IPS-18a (cell line): ENCODE measurements around the gene DOLK.
"Not testable (repeated sequence)": the region's sequence is repeated elsewhere in the genome, so short reads cannot be mapped to it uniquely, and the experiment has no call there.

ENCODE experiments used
- H3K27ac ChIP-seq: one replicate; pipeline ENCODE4 v1.5.1; 2013; ENCODE audit warnings: low read length
- H3K27me3 ChIP-seq: one replicate; pipeline ENCODE4 v1.6.1; 2013; ENCODE audit warnings: mild to moderate bottlenecking, low read length; ENCODE audit not compliant: control insufficient read depth, insufficient read depth
- H3K36me3 ChIP-seq: one replicate; pipeline ENCODE4 v1.6.1; 2013; ENCODE audit warnings: low read depth, low read length; ENCODE audit not compliant: control insufficient read depth
- H3K4me1 ChIP-seq: one replicate; pipeline ENCODE4 v1.6.1; 2013; ENCODE audit warnings: low read depth, low read length; ENCODE audit not compliant: control insufficient read depth
- H3K4me3 ChIP-seq: one replicate; pipeline ENCODE4 v1.5.1; 2013; ENCODE audit warnings: low read length
- H3K9ac ChIP-seq: one replicate; pipeline ENCODE4 v1.6.1; 2013; ENCODE audit warnings: mild to moderate bottlenecking, low read length, moderate library complexity
- H3K9me3 ChIP-seq: one replicate; pipeline ENCODE4 v1.6.1; 2013; ENCODE audit warnings: low read depth, low read length; ENCODE audit not compliant: control insufficient read depth

The DOLK gene

GRCh38 chr9:128947527-128948301, at the start of gene DOLK, which contains the start of gene NUP188:
DOLK (minus strand) TSS chr9:128947603; CDS start chr9:128947303, 300 bp downstream.
NUP188 (plus strand) TSS chr9:128947699; CDS start chr9:128947720, 21 bp downstream.
- Histone ChIP-seq H3K36me3 (peaks cover 20% of the 10 kb centered on the region), H3K4me1 (peaks cover 3% of the 10 kb centered on the region), H3K27ac (peak within 1 kb of the TSS; percentile 64), H3K9me3 (no peaks in the 10 kb centered on the region), H3K4me3 (peak within 1 kb of the TSS; percentile 92), H3K27me3 (no peaks in the 10 kb centered on the region), H3K9ac (peak within 1 kb of the TSS; percentile 87)

GRCh38 chr9:128995791-128996190, 48.4 kb upstream of the DOLK start:
- H3K36me3 ChIP-seq: peaks cover 82% of the 10 kb centered on the region
- no peaks in the 10 kb centered on the region for H3K27me3 ChIP-seq
- no peak overlapping the region for H3K4me3 ChIP-seq
- no peak overlapping the region for H3K27ac ChIP-seq
- H3K4me1 ChIP-seq: no peaks in the 10 kb centered on the region
- no peak overlapping the region for H3K9ac ChIP-seq
- no peaks in the 10 kb centered on the region for H3K9me3 ChIP-seq

GRCh38 chr9:128992995-128993394, 45.6 kb upstream of the DOLK start:
- H3K27me3 ChIP-seq: no peaks in the 10 kb centered on the region
- no peak overlapping the region for H3K27ac ChIP-seq
- no peaks in the 10 kb centered on the region for H3K9me3 ChIP-seq
- H3K4me3 ChIP-seq: no peak overlapping the region
- no peaks in the 10 kb centered on the region for H3K4me1 ChIP-seq
- H3K9ac ChIP-seq: no peak overlapping the region
- H3K36me3 ChIP-seq: peaks cover 67% of the 10 kb centered on the region

DNA sequence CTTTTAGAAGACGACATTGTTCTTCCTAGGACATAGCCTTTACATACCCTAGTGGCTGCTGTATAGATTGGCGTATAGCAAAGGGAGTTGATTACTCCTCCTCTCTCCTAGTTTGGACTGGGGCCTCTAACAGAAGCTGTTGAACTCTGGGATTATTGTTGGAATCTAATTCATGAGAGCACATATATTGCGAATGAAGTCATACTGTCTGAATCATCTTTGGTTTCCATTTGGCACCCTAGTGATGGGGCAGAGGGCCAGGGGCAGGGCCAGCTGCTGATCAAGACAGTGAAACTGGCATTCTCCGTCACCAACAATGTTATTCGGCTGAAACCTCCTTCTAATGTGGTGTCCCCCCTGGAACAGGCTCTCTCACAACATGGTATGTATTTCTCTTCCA, 40.4 kb upstream of the DOLK start:
- H3K36me3 ChIP-seq: peaks cover 70% of the 10 kb centered on the region
- H3K27ac ChIP-seq: no peak overlapping the region
- H3K4me3 ChIP-seq: no peak overlapping the region

DNA sequence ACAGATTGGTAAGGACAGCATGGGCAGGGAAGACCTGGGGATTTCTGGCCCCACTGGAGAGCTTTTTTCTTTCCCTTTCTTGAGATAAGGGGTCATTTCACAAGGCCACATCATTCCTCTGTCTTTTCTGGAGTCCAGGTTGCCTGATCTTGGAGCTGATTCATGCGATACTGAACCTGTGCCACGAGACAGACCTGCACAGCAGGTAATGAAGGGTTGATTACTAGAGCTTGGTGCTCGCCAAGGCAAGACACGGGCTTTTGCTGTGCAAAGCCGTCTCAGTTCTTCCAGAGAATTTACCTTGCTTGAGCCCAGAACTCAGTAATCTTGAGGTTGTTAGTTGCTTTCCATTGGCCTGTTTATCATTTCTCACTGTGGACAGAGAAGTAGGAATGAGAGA, 39.3 kb upstream of the DOLK start:
- Histone ChIP-seq H3K27ac (no peak overlapping the region), H3K9ac (no peak overlapping the region), H3K4me3 (no peak overlapping the region), H3K4me1 (no peaks in the 10 kb centered on the region), H3K36me3 (peaks cover 72% of the 10 kb centered on the region), H3K9me3 (no peaks in the 10 kb centered on the region), H3K27me3 (no peaks in the 10 kb centered on the region)

More for the DNA sequence above, 40.4 kb upstream of the DOLK start:
- Histone ChIP-seq H3K9me3 (no peaks in the 10 kb centered on the region), H3K27me3 (no peaks in the 10 kb centered on the region), H3K4me1 (no peaks in the 10 kb centered on the region), H3K9ac (no peak overlapping the region)

GRCh38 chr9:128983536-128983935, 36.1 kb upstream of the DOLK start:
- no peak overlapping the region for H3K4me3 ChIP-seq

GRCh38 chr9:128979111-128979510, 31.7 kb upstream of the DOLK start:
- H3K27ac ChIP-seq: no peak overlapping the region
- H3K36me3 ChIP-seq: peaks cover 62% of the 10 kb centered on the region

More at GRCh38 chr9:128983536-128983935, 36.1 kb upstream of the DOLK start:
- H3K9me3 ChIP-seq: no peaks in the 10 kb centered on the region
- H3K9ac ChIP-seq: no peak overlapping the region
- H3K27me3 ChIP-seq: no peaks in the 10 kb centered on the region
- H3K4me1 ChIP-seq: no peaks in the 10 kb centered on the region
- H3K36me3 ChIP-seq: peaks cover 93% of the 10 kb centered on the region
- H3K27ac ChIP-seq: no peak overlapping the region

DNA sequence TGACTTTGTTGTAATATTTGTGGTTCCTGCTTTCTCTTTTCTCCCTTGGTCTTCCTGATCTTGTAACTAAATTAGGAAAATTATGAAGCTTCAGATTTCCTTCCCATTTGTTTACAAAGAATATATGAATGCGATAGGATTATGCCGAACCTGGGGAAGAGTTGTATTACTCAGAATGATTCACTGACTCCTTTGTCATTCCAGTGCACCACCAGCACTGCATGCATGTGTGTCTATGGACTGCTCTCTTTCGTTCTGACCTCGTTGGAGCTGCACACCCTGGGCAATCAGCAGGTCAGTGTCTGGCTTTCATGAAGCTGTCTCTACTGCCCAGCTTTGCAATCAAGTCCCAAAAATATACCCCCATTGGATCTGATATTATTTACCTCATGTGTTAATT, 25.6 kb upstream of the DOLK start:
- H3K36me3 ChIP-seq: peaks cover 65% of the 10 kb centered on the region
- no peaks in the 10 kb centered on the region for H3K27me3 ChIP-seq
- no peak overlapping the region for H3K4me3 ChIP-seq
- no peaks in the 10 kb centered on the region for H3K4me1 ChIP-seq
- no peak overlapping the region for H3K9ac ChIP-seq
- no peaks in the 10 kb centered on the region for H3K9me3 ChIP-seq
- H3K27ac ChIP-seq: no peak overlapping the region

More at GRCh38 chr9:128979111-128979510, 31.7 kb upstream of the DOLK start:
- Histone ChIP-seq H3K9me3 (no peaks in the 10 kb centered on the region), H3K4me3 (no peak overlapping the region), H3K4me1 (no peaks in the 10 kb centered on the region), H3K9ac (no peak overlapping the region), H3K27me3 (no peaks in the 10 kb centered on the region)

DNA sequence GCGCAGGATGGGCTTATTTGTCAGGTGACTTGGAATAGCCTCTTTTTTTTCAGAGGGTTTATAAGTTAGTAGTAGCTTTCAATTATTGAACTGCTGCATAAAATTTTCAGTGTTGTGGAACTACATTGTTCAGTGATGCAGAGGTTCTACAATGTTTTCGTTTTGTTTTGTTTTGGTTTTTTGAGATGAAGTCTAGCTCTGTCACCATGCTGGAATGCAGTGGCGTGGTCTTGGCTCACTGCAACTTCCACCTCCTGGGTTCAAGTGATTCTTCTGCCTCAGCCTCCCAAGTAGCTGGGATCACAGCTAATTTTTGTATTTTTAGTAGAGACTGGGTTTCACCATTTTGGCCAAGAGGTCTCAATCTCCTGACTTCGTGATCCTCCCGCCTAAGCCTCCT, 22.1 kb upstream of the DOLK start:
- H3K9ac ChIP-seq: no peak overlapping the region
- no peak overlapping the region for H3K27ac ChIP-seq
- H3K4me1 ChIP-seq: no peaks in the 10 kb centered on the region
- peaks cover 70% of the 10 kb centered on the region for H3K36me3 ChIP-seq
- no peak overlapping the region for H3K4me3 ChIP-seq
- H3K27me3 ChIP-seq: no peaks in the 10 kb centered on the region
- H3K9me3 ChIP-seq: no peaks in the 10 kb centered on the region

- H3K9ac ChIP-seq, H3K4me1 ChIP-seq, H3K4me3 ChIP-seq, H3K9me3 ChIP-seq, H3K27ac ChIP-seq, H3K27me3 ChIP-seq: not testable (repeated sequence)
- H3K36me3 ChIP-seq: peaks cover 57% of the 10 kb centered on the region
These were observed 14.0 kb upstream of the DOLK start for GRCh38 chr9:128961403-128961802.

- Histone ChIP-seq H3K4me1 (peaks cover 3% of the 10 kb centered on the region), H3K27ac (no peak overlapping the region), H3K4me3 (peak overlapping the region; percentile 92), H3K9ac (peak overlapping the region; percentile 87), H3K36me3 (peaks cover 16% of the 10 kb centered on the region), H3K9me3 (no peaks in the 10 kb centered on the region), H3K27me3 (no peaks in the 10 kb centered on the region)
These were observed 201 bp downstream of the DOLK start for GRCh38 chr9:128947277-128947526.

DNA sequence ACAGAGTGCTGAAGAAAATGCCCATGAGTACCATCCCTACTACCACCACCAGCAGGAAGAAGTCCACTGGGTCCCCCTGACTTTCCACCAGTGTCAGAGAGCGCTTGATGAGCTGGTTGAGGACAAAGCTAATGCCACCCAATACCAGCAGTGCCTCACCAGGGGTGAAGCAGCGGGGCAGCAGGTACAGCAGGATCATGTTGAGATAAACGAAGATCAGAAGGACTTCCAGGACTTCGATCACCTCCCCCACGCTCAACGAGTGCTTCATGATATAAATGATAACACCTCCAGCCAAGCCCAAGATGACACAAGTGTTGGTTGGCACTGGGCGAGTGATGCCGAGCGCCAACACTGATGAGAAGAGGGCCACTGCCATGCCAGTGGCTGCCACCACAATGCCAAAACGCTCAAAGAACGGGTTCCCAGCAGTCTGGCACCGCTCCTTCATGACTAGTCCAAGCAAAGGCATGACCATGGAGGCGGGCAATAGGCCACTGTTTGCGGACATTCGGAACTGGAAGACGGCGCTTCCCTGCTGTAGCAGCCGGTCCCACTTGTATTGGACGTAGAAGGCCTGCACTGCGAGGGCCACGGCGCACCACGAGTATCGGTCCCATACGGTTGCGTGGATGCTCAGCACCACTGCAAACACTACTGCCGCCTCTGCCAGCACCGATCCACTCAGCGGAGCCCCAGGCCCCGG, 679 bp downstream of the DOLK start:
- no peaks in the 10 kb centered on the region for H3K9me3 ChIP-seq
- no peaks in the 10 kb centered on the region for H3K27me3 ChIP-seq
- H3K9ac ChIP-seq: peak overlapping the region; percentile 87
- H3K36me3 ChIP-seq: peaks cover 16% of the 10 kb centered on the region
- no peak overlapping the region for H3K27ac ChIP-seq
- H3K4me1 ChIP-seq: peaks cover 3% of the 10 kb centered on the region
- H3K4me3 ChIP-seq: peak overlapping the region; percentile 92
